Measurements from ENCODE around the gene HDAC10.

GRCh38 chr22:50225200-50225969 lies 25.7 kb downstream of the HDAC10 start:
- TF ChIP-seq, protein P1, sequence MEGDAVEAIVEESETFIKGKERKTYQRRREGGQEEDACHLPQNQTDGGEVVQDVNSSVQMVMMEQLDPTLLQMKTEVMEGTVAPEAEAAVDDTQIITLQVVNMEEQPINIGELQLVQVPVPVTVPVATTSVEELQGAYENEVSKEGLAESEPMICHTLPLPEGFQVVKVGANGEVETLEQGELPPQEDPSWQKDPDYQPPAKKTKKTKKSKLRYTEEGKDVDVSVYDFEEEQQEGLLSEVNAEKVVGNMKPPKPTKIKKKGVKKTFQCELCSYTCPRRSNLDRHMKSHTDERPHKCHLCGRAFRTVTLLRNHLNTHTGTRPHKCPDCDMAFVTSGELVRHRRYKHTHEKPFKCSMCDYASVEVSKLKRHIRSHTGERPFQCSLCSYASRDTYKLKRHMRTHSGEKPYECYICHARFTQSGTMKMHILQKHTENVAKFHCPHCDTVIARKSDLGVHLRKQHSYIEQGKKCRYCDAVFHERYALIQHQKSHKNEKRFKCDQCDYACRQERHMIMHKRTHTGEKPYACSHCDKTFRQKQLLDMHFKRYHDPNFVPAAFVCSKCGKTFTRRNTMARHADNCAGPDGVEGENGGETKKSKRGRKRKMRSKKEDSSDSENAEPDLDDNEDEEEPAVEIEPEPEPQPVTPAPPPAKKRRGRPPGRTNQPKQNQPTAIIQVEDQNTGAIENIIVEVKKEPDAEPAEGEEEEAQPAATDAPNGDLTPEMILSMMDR (IDR thresholded peaks at IDR 0.05 in 2 of 3, conservative IDR thresholded peaks at IDR 0.05 in 1 of 3; ENCODE audit: control insufficient read depth in 2 of 3, extremely low read depth in 1 of 3, insufficient read depth in 1 of 3, low read depth in 3 of 3, low read length in 3 of 3), result no peak
- TF ChIP-seq CHD2 (IDR thresholded peaks at IDR 0.05; ENCODE audit: borderline replicate concordance, low read depth, low read length), result no peak
- no peak for TF ChIP-seq TCF12 (IDR thresholded peaks at IDR 0.05; ENCODE audit: low read depth, low read length)
- no peak for TF ChIP-seq ZZZ3 (IDR thresholded peaks at IDR 0.05; ENCODE audit: control insufficient read depth, insufficient read length, low read depth)
- TF ChIP-seq, protein P2, sequence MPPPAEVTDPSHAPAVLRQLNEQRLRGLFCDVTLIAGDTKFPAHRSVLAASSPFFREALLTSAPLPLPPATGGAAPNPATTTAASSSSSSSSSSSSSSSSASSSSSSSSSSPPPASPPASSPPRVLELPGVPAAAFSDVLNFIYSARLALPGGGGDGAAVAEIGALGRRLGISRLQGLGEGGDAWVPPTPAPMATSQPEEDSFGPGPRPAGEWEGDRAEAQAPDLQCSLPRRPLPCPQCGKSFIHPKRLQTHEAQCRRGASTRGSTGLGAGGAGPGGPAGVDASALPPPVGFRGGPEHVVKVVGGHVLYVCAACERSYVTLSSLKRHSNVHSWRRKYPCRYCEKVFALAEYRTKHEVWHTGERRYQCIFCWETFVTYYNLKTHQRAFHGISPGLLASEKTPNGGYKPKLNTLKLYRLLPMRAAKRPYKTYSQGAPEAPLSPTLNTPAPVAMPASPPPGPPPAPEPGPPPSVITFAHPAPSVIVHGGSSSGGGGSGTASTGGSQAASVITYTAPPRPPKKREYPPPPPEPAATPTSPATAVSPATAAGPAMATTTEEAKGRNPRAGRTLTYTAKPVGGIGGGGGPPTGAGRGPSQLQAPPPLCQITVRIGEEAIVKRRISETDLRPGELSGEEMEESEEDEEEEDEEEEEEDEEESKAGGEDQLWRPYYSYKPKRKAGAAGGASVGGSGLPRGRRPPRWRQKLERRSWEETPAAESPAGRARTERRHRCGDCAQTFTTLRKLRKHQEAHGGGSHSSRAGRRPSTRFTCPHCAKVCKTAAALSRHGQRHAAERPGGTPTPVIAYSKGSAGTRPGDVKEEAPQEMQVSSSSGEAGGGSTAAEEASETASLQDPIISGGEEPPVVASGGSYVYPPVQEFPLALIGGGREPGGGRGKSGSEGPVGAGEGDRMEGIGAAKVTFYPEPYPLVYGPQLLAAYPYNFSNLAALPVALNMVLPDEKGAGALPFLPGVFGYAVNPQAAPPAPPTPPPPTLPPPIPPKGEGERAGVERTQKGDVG (CRISPR knock-in tag; IDR thresholded peaks at IDR 0.05), result no peak
- no peak for TF ChIP-seq EZH2 (IDR thresholded peaks at IDR 0.05; ENCODE audit: borderline replicate concordance, control insufficient read depth, low read depth, low read length)
- TF ChIP-seq YY1 (IDR thresholded peaks at IDR 0.05; ENCODE audit: low read depth, low read length), result no peak
- no peak for TF ChIP-seq MXI1 (IDR thresholded peaks at IDR 0.05; ENCODE audit: low read depth, low read length)
- TF ChIP-seq PAX5 (IDR thresholded peaks at IDR 0.05; ENCODE audit: borderline replicate concordance, low read depth, low read length), result no peak

Data from GM12878 (cell line).